Right atrium auricular region (tissue), 2 donors: Measurements from ENCODE around the gene MYO16. TPM values are rescaled to one million over a fixed set of nuclear protein-coding genes. Genes with fewer than 3 reads are reported as not detected.

Source experiments
- DNase-seq: peaks from one replicate; pipeline ENCODE4 v3.0.0-alpha.2; 2019; ENCODE audit warnings: low spot score
- H3K27ac ChIP-seq, 2 donors: fragments of 200-600 bp; sonication (generic); 1 replicate in 1 of 2; 2 replicates in 1 of 2; pipeline ENCODE4 v1.5.1; 2016 to 2019
- H3K27me3 ChIP-seq, 2 donors: fragments of 200-600 bp; sonication (generic); one replicate each; pipeline versions ENCODE4 v1.5.1 to v1.6.0; 2017 to 2019
- H3K36me3 ChIP-seq: fragments of 200-600 bp; sonication (generic); one replicate; pipeline ENCODE4 v1.5.1; 2016
- H3K4me1 ChIP-seq, 2 donors: fragments of 200-600 bp; sonication (generic); one replicate each; pipeline versions ENCODE4 v1.5.1 to v1.6.0; 2017 to 2019
- H3K4me3 ChIP-seq, 2 donors: fragments of 200-600 bp; sonication (generic); 1 replicate in 1 of 2; 2 replicates in 1 of 2; pipeline ENCODE4 v1.5.1; 2017 to 2019; ENCODE audit warnings: mild to moderate bottlenecking in 1 of 2, moderate library complexity in 1 of 2
- H3K9me3 ChIP-seq, 2 donors: fragments of 200-600 bp; sonication (generic); one replicate each; pipeline ENCODE4 v1.5.1; 2019
- CTCF ChIP-seq, 2 donors: fragments of 200-600 bp; sonication (generic); IDR thresholded peaks; one replicate each; pipeline ENCODE4 v1.5.1; 2019; ENCODE audit warnings: antibody characterized with exemption in 2 of 2
- total RNA-seq, 2 donors: library from RNA; depleted of rRNA; stranded (reverse); fragments of >200 nt; gene quantifications; one replicate each; pipeline ENCODE4 v1.1.0, GENCODE V29; 2016

Gene MYO16
- total RNA-seq, 2 donors from 2014 or later: 1.1 to 1.8 TPM

- Histone ChIP-seq H3K27me3 (no peaks in the 10 kb centered on the region), H3K27ac (no peak overlapping the region), H3K36me3 (no peaks in the 10 kb centered on the region), H3K9me3 (no peaks in the 10 kb centered on the region), H3K4me1 (no peaks in the 10 kb centered on the region), H3K4me3 (no peak overlapping the region)
- no peak for DNase-seq
- TF ChIP-seq CTCF (IDR thresholded peaks at IDR 0.05): no peak
Measured at GRCh38 chr13:108851660-108852059, 222.2 kb downstream of the MYO16 start.

GRCh38 chr13:108853031-108853430 is 223.6 kb downstream of the MYO16 start:
- no peak for DNase-seq
- H3K4me1 ChIP-seq: no peaks in the 10 kb centered on the region
- H3K9me3 ChIP-seq: no peaks in the 10 kb centered on the region
- no peak for TF ChIP-seq CTCF (IDR thresholded peaks at IDR 0.05)
- no peaks in the 10 kb centered on the region for H3K27me3 ChIP-seq
- no peak overlapping the region for H3K27ac ChIP-seq
- H3K36me3 ChIP-seq: no peaks in the 10 kb centered on the region
- H3K4me3 ChIP-seq: no peak overlapping the region

- H3K4me3 ChIP-seq: no peak overlapping the region
- no peaks in the 10 kb centered on the region for H3K27me3 ChIP-seq
- no peak overlapping the region for H3K27ac ChIP-seq
- no peaks in the 10 kb centered on the region for H3K36me3 ChIP-seq
- no peak for DNase-seq
- H3K9me3 ChIP-seq: no peaks in the 10 kb centered on the region
- H3K4me1 ChIP-seq: no peaks in the 10 kb centered on the region
- TF ChIP-seq CTCF (IDR thresholded peaks at IDR 0.05): no peak
Measured at GRCh38 chr13:108855737-108856387, 226.5 kb downstream of the MYO16 start.

- Histone ChIP-seq H3K4me3 (no peak overlapping the region), H3K27ac (no peak overlapping the region), H3K27me3 (no peaks in the 10 kb centered on the region), H3K36me3 (no peaks in the 10 kb centered on the region), H3K4me1 (no peaks in the 10 kb centered on the region), H3K9me3 (no peaks in the 10 kb centered on the region)
- TF ChIP-seq CTCF (IDR thresholded peaks at IDR 0.05): no peak
- no peak for DNase-seq
Measured at GRCh38 chr13:108858676-108859075, 229.3 kb downstream of the MYO16 start.

- H3K27ac ChIP-seq: no peak overlapping the region
- DNase-seq: no peak
- no peaks in the 10 kb centered on the region for H3K27me3 ChIP-seq
- no peak overlapping the region for H3K4me3 ChIP-seq
- TF ChIP-seq CTCF (IDR thresholded peaks at IDR 0.05): no peak
- H3K4me1 ChIP-seq: no peaks in the 10 kb centered on the region
- H3K36me3 ChIP-seq: no peaks in the 10 kb centered on the region
- H3K9me3 ChIP-seq: no peaks in the 10 kb centered on the region
Measured at GRCh38 chr13:108859197-108860012, 230.0 kb downstream of the MYO16 start.
